Measurements from ENCODE around the gene CLEC10A.

DNA sequence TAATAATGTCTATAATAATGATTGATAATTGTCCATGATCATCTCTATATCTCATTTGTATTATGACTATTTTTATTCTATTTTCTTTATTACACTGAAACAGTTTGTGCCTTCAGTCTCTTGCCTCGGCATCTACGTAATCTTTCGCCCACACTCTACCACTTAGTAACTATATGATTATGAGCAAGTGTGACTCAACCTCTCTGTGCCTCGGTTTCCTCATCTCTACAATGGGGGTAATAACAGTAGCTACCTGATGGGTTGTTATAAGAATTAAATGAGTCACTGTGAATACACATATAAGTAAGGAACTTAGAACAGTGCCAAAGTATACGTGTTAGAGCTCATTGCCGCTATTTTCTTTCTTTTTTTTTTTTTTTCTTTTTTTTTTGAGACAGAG is 32.5 kb downstream of the CLEC10A start:
- TF ChIP-seq CTCF (IDR thresholded peaks at IDR 0.05), result no peak
- no peak for TF ChIP-seq EP300 (IDR thresholded peaks at IDR 0.05)
- TF ChIP-seq POLR2AphosphoS5 (IDR thresholded peaks at IDR 0.05), result no peak
- no peak for TF ChIP-seq POLR2A (IDR thresholded peaks at IDR 0.05; ENCODE audit: low read depth)
